Osteoblast (primary cell): ENCODE measurements around the gene CFAP157. TPM values are rescaled to one million over a fixed set of nuclear protein-coding genes. Genes with fewer than 3 reads are reported as not detected.

Experiments
- DNase-seq: peaks from one replicate; pipeline ENCODE4 v3.0.0; 2011; ENCODE audit warnings: low spot score, mixed read lengths; ENCODE audit not compliant: insufficient read length; ENCODE audit errors: missing footprints
- H2AFZ ChIP-seq: 2 replicates; pipeline ENCODE4 v1.6.0; 2011; ENCODE audit warnings: mild to moderate bottlenecking, low read length
- H3K27ac ChIP-seq: 2 replicates; pipeline ENCODE4 v1.5.1; 2011; ENCODE audit warnings: mild to moderate bottlenecking, low read depth, low read length, moderate library complexity
- H3K27me3 ChIP-seq: 2 replicates; pipeline ENCODE4 v1.6.0; 2012; ENCODE audit warnings: mild to moderate bottlenecking, control low read depth, inconsistent platforms, low read length, moderate library complexity; ENCODE audit not compliant: insufficient read depth
- H3K36me3 ChIP-seq: 2 replicates; pipeline ENCODE4 v1.5.1; 2011; ENCODE audit warnings: mild to moderate bottlenecking, low read length, control low read depth, moderate library complexity; ENCODE audit not compliant: insufficient read depth
- H3K4me1 ChIP-seq: 2 replicates; pipeline ENCODE4 v1.5.1; 2011; ENCODE audit warnings: mild to moderate bottlenecking, low read length, control low read depth, moderate library complexity; ENCODE audit not compliant: insufficient read depth
- H3K4me2 ChIP-seq: 2 replicates; pipeline ENCODE4 v1.6.0; 2011; ENCODE audit warnings: mild to moderate bottlenecking, low read length; ENCODE audit not compliant: insufficient read depth
- H3K4me3 ChIP-seq: fragments of 200-600 bp; sonication (generic); 3 replicates; pipeline ENCODE4 v1.5.1; 2012; ENCODE audit warnings: mild to moderate bottlenecking, low read length, inconsistent platforms; ENCODE audit not compliant: insufficient read depth
- H3K79me2 ChIP-seq: 2 replicates; pipeline ENCODE4 v1.6.0; 2012; ENCODE audit warnings: mild to moderate bottlenecking, low read length, control low read depth, inconsistent platforms; ENCODE audit not compliant: insufficient read depth
- H3K9me3 ChIP-seq: 2 replicates; pipeline ENCODE4 v1.5.1; 2011; ENCODE audit warnings: low read depth, low read length, control low read depth
- H4K20me1 ChIP-seq: 2 replicates; pipeline ENCODE4 v1.6.0; 2012; ENCODE audit warnings: mild to moderate bottlenecking, low read length, control low read depth; ENCODE audit not compliant: insufficient read depth
- total RNA-seq: library from RNA; depleted of rRNA; stranded (reverse); fragments of >200 nt; gene quantifications from 2 replicates; pipeline ENCODE4 v1.2.3, GENCODE V29; 2012
- TF ChIP-seq, protein P1 (sequence below): IDR thresholded peaks from 2 replicates; pipeline ENCODE4 v1.5.1; 2011; ENCODE audit warnings: mild to moderate bottlenecking, low read depth, low read length, moderate library complexity; ENCODE audit errors: extremely low read depth

Gene CFAP157
- total RNA-seq, 1 donor: not detected

DNA sequence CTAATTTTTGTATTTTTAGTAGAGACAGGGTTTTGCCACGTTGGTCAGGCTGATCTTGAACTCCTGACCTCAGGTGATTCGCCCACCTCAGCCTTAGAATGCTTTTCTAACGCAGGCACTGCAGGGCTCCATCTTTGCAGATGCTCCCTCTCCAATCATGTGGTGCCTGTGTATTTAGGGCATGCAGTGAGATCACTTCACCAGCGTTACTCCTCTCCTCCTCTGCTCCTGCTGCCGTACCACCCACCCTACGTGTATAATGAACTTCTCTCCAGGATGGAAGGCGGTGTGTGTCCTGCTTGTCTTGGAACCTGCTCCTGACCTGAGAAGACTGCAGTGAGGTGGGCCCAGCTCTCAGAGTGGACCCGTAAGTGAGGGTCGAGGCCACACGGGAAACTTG, 13.6 kb upstream of the CFAP157 start:
- TF ChIP-seq, protein P1, sequence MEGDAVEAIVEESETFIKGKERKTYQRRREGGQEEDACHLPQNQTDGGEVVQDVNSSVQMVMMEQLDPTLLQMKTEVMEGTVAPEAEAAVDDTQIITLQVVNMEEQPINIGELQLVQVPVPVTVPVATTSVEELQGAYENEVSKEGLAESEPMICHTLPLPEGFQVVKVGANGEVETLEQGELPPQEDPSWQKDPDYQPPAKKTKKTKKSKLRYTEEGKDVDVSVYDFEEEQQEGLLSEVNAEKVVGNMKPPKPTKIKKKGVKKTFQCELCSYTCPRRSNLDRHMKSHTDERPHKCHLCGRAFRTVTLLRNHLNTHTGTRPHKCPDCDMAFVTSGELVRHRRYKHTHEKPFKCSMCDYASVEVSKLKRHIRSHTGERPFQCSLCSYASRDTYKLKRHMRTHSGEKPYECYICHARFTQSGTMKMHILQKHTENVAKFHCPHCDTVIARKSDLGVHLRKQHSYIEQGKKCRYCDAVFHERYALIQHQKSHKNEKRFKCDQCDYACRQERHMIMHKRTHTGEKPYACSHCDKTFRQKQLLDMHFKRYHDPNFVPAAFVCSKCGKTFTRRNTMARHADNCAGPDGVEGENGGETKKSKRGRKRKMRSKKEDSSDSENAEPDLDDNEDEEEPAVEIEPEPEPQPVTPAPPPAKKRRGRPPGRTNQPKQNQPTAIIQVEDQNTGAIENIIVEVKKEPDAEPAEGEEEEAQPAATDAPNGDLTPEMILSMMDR: no peak
- Histone ChIP-seq H2AFZ (no peak overlapping the region), H3K4me2 (no peak overlapping the region), H3K4me3 (no peak overlapping the region), H3K4me1 (no peaks in the 10 kb centered on the region), H4K20me1 (no peaks in the 10 kb centered on the region), H3K36me3 (peaks cover 18% of the 10 kb centered on the region), H3K79me2 (no peaks in the 10 kb centered on the region), H3K27me3 (no peaks in the 10 kb centered on the region), H3K9me3 (no peaks in the 10 kb centered on the region), H3K27ac (no peak overlapping the region)
- DNase-seq: peak; percentile 46

DNA sequence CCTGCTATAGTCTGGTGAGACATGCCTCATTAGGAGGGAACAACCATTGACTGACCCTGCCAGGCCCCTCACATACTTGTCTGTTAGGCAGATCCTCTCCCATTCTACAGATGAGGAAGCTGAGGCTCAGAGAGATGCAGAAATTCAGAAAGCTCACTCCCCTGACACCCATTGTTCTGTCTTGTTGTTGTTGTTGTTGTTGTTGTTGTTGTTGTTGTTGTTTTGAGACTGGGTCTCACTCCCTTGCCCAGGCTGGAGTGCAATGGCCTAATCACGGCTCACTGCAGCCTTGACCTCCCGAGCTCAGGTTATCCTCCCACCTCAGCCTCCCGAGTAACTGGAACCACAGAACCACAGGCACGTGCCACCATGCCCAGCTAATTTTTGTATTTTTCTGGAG, 13.1 kb upstream of the CFAP157 start:
- H3K4me1 ChIP-seq: no peaks in the 10 kb centered on the region
- TF ChIP-seq, protein P1: no peak
- DNase-seq: no peak

DNA sequence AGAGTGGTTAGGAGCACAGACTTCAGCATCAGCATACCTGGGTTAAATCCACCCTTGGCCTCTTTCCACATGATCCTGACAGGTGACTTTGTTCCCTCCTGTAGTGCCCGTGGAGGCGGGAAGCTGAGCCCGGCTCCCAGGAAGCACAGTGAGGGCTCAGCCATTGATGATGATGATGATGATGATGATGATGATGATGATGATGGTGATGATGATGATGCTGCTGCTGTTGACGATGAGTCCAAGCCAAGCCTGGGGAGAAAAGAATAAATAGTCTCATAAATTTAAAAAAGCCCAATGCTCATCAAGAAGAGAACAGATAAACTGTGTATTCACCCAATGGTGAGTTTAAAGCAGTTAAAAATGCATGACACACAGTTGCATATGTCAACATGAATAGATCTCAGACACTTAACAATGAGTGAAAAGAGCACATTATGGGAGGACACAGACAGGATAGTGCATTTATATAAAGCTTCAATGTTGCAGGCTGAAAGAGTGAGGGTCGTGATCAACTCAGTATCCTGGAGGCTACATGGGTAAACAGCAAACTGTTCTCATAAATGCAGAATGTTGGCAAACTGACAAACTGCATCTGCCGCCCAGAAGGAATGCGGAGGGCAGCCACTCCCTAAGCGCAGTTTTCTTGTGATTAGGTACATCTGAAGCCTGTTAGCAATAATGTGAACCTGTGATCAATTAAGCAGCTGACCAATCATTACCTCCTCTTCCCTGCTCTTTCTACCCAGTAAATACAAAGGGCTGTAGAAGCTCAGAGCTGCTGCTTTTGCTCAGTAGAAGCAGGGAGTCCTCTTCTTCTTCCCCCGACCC, 11.7 kb upstream of the CFAP157 start:
- H3K79me2 ChIP-seq: no peaks in the 10 kb centered on the region
- no peaks in the 10 kb centered on the region for H4K20me1 ChIP-seq
- H3K27me3 ChIP-seq: no peaks in the 10 kb centered on the region
- H3K9me3 ChIP-seq: no peaks in the 10 kb centered on the region
- H3K4me2 ChIP-seq: no peak overlapping the region
- H3K36me3 ChIP-seq: peaks cover 16% of the 10 kb centered on the region
- H3K27ac ChIP-seq: no peak overlapping the region
- no peak overlapping the region for H3K4me3 ChIP-seq
- peak; percentile 72 for DNase-seq
- TF ChIP-seq, protein P1: no peak
- H3K4me1 ChIP-seq: peaks cover 3% of the 10 kb centered on the region
- H2AFZ ChIP-seq: no peak overlapping the region

More for the DNA sequence above, 13.1 kb upstream of the CFAP157 start:
- no peak overlapping the region for H2AFZ ChIP-seq
- H3K36me3 ChIP-seq: peaks cover 17% of the 10 kb centered on the region
- H3K4me2 ChIP-seq: no peak overlapping the region
- H3K79me2 ChIP-seq: no peaks in the 10 kb centered on the region
- no peaks in the 10 kb centered on the region for H4K20me1 ChIP-seq
- no peaks in the 10 kb centered on the region for H3K27me3 ChIP-seq
- H3K9me3 ChIP-seq: no peaks in the 10 kb centered on the region
- H3K27ac ChIP-seq: no peak overlapping the region
- no peak overlapping the region for H3K4me3 ChIP-seq

DNA sequence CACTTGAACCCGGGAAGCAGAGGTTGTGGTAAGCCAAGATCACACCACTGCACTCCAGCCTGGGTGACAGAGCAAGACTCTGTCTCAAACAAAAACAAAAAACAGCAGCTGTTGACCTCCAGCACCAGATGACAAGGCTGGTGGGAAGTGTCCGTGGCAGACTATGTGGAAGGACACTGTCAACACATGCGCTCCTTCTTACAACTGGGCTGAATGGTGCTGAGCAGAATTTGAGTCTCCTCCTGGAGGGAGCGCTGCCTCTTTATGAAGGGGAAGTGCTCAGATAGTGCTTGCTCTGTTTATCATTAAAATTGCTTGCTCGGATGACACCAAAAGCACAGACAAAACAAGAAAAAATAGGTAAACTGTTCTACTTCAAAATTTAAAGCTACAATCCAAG, 9.2 kb upstream of the CFAP157 start:
- H3K4me2 ChIP-seq: no peak overlapping the region

More for the DNA sequence above, 9.2 kb upstream of the CFAP157 start:
- no peak overlapping the region for H3K4me3 ChIP-seq
- DNase-seq: no peak
- no peak overlapping the region for H3K27ac ChIP-seq
- TF ChIP-seq, protein P1: no peak
- no peaks in the 10 kb centered on the region for H4K20me1 ChIP-seq
- no peak overlapping the region for H2AFZ ChIP-seq
- no peaks in the 10 kb centered on the region for H3K27me3 ChIP-seq
- H3K79me2 ChIP-seq: no peaks in the 10 kb centered on the region
- H3K4me1 ChIP-seq: peaks cover 3% of the 10 kb centered on the region
- H3K36me3 ChIP-seq: peaks cover 4% of the 10 kb centered on the region
- H3K9me3 ChIP-seq: no peaks in the 10 kb centered on the region
